Sciatic nerve (tissue), 2 donors: ENCODE data around the gene JDP2. TPM values are rescaled to one million over a fixed set of nuclear protein-coding genes. Genes with fewer than 3 reads are reported as not detected.

Experiments
- ATAC-seq: fragments of 200-7000 bp; cut with Tn5 transposase; one replicate; pipeline ENCODE4 v1.9.1; 2020; ENCODE audit warnings: mild to moderate bottlenecking, moderate library complexity
- DNase-seq: peaks from one replicate; pipeline ENCODE4 v3.0.0-alpha.2; 2020; ENCODE audit warnings: low spot score
- intact Hi-C: fragments of 100-400 bp; cut with DNase I; formaldehyde crosslinking; loops from one replicate; pipeline ENCODE4 v1.14.2; 2022
- total RNA-seq: library from RNA; stranded (reverse); fragmentation: NEBNext Ultra II Directional; extraction: Animal tissue kit (Norgen Biotek cat#: 25700); gene quantifications from one replicate; pipeline ENCODE4 v1.2.1, GENCODE V29; 2021
- donor health status: DM: no; HTN: no; CAD: no.
- donor health status: DM: no; HTN: no; CAD: no.

The JDP2 gene
- total RNA-seq, 1 donor from 2014 or later = 59.7 TPM

DNA sequence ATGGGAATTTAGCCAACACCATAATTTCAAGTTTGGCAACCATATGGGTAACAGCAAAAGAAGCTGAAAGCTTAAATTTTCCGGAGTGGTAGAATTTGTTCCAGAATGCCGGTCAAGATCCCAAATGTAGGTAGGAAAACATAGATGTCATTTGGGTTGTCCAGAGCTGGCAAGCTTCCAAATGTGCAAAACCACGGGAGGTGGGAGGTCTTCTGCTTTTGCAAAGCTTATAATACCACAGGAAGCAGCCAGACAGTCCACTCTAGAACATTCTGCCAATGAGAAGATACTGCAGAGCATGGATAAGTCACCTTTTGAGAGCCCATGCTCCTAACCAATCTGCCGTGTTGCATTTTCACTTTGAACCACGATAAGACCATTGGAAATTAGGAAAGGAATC is 68.1 kb downstream of the JDP2 start:
- intact Hi-C loops = no loop called here
- ATAC-seq = no peak
- no peak for DNase-seq

DNA sequence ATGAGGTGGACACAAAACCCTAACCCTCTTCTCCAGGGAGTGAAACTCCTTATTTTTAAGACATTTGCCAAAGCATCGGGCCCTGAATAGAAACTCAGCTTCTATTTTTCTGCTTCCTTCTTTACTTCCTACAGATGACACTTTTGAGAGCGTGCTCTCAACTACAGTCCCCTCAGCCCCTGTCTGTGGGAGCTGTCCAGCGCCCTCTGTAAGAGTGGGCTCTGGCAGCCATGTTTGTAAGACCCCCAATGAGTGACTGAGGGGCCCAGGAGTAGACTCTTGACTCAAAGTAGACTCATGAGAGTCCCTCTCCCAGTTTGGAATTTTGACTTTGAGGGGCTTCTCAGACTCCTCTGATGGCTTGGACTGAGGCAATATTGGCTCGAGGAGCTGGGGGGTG is 68.9 kb downstream of the JDP2 start:
- intact Hi-C loops = no loop called here
- DNase-seq (no peak), ATAC-seq (peak; percentile 18)

DNA sequence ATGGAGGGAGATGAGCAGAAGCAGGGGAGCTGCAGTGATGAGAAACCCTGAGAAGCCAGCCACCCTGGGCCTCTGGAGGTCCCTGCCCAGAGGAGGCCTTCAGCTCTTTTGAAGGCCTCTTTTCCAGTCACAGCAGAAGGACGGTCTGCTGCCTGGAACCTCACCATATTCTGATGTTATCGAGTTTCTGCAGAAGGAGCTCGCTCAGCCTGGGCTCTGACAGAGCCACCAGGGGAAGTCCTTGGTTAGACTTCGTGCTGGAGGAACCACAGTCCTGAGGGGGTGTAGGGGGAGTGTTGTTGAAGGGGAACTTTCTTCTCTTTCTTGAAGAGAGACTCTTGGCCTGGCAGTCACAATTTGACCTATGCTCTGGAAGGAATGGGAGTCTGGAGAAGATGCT is 69.4 kb downstream of the JDP2 start:
- intact Hi-C loops = no loop called here
- peak; percentile 40 for ATAC-seq
- no peak for DNase-seq

DNA sequence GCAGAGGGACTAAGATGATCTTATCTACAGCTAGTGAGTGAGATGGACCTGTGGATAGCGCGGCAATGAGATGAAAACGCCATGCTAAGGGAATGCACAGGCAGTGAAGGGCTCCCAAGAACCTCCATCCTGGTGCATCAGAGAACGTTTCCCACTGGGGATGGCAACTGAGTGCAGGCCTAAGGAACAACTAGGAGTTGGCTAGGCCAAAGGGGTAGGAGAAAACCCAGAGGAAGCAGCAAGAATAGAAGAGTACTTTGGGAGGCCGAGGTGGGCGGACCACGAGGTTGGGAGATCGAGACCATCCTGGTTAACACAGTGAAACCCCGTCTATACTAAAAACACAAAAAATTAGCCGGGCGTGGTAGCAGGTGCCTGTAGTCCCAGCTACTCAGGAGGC is 69.9 kb downstream of the JDP2 start:
- DNase-seq (no peak), ATAC-seq (no peak)
- intact Hi-C loops = no loop called here

DNA sequence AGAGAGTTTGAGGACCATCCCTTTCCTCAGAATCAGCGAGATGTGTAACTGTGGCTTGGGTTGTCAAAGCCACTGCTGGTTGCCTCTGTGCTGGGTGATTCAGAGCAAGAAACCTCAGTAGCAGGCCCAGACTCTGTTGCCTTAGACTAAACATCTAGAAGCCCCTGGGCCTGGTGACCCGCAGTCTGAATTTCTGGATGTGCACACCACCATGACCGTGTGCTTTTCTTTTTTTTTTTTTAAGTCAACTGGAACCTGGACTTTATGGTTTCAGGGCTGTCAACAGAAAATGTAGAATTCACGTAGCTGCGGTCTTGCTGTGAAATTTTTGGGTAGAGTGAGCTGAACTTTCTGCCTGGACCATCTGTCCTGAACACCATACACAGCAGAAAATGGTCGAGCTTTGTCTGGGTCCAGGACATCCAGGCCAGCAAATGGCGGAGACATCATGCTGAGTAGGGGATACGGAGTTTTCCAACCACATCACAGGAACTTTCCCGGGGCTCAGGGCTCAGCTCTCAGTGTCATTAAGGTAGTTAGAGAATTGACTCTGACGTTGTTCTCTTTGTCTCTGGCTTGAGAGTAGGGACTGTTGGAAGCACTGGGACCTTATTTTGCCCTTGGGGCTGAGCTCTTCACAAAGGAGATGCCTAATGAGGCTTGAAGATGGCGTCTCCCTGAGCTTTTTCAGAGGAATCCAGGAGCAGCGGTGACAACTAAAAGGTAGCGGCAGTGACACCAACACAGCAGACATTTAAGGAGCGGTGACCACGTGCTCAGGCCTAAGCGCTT is 71.5 kb downstream of the JDP2 start:
- no peak for DNase-seq

DNA sequence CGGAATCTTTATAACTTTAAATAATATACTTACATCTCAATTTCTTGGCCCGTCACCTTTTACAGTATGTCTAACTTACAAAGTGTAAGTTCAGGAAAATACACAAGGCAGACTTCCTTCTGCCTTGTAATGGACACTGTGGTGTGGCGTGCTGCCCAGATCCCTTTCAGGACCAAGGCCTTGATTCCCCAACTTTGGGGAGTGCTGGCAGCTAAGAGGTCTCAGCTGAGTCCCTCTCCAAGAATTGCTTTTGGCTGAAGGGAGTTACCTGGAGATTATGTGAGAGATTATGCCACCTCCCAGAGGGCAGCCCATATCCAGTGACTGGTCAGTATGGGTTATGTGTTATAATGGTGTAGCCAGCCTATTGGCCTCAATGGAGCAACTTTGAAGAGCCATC is 73.3 kb downstream of the JDP2 start:
- intact Hi-C loops = no loop called here
- no peak for DNase-seq
- ATAC-seq = no peak

More for the DNA sequence above, 71.5 kb downstream of the JDP2 start:
- intact Hi-C loops = no loop called here
- ATAC-seq = no peak

DNA sequence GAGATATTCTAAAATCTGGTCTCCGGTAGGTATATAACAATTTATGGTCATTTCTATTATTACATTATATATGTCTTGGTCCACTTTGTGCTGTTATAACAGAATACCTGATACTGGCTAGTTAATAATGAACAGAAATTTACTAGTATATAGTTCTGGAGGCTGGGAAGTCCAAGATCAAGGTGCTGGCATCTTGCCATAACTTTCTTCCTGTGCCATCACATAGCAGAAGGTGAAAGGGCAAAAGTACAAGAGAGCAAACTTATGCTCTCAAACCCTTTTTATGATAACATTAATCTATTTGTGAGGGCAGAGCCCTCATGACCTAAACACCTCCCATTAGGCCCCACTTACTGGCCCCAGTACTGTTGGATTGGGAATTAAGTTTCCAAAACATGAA is 76.6 kb downstream of the JDP2 start:
- no peak for DNase-seq
- intact Hi-C loops = no loop called here
- ATAC-seq = no peak

DNA sequence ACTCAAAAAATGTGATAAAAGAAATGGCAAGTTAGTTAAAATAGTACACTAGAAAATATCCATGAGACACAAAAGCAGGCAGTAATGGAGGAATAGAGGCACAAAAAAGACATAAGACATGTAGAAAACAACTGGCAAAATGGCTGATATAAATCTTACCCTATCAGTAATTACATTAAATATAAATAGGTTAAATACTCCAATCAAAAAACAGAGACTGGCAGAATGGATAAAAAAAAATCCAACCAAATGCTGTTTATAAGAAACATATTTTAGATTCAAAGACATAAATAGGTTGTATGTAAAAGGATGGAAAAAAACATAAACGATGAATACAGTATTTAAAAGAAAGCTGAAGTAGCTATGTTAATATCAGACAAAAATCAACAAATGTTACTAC is 79.1 kb downstream of the JDP2 start:
- ATAC-seq = no peak
- intact Hi-C loops = no loop called here

DNA sequence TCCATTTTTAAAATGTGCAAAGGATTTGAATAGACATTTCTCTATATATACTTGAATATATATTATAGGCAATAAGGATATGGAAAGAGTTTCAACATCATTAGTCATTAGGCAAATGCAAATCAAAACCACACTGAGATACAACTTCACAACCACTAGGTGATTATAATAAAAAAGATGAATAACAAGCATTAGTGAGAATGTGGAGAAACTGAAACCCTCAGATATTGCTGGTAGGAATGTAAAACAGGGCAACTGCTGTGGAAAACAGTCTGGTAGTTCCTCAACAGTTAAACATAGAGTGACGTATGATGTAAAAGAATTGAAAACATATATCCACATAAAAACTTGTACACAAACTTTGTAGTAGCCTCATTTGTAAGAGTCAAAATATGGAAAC is 82.7 kb downstream of the JDP2 start:
- DNase-seq (no peak), ATAC-seq (no peak)
- intact Hi-C loops = no loop called here

More for the DNA sequence above, 79.1 kb downstream of the JDP2 start:
- no peak for DNase-seq

DNA sequence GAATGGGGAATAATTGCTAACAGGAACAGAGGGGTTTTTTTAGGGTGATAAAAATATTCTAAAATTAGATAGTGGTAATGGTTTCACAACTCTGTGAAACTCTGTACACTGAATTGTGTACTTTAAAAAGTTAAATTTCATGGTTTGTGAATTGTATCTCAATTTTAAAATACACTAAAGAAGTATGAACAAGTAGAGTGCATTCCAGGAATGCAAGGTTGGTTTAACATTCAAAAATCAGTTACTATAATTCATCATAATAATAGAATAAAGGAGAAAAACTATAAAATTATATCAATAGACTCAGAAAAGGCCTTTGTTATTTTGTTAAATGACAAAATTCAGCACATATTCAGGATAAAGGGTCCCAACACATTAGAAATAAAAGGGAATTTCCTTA is 83.4 kb downstream of the JDP2 start:
- no peak for ATAC-seq
- DNase-seq = no peak
- intact Hi-C loops = no loop called here

DNA sequence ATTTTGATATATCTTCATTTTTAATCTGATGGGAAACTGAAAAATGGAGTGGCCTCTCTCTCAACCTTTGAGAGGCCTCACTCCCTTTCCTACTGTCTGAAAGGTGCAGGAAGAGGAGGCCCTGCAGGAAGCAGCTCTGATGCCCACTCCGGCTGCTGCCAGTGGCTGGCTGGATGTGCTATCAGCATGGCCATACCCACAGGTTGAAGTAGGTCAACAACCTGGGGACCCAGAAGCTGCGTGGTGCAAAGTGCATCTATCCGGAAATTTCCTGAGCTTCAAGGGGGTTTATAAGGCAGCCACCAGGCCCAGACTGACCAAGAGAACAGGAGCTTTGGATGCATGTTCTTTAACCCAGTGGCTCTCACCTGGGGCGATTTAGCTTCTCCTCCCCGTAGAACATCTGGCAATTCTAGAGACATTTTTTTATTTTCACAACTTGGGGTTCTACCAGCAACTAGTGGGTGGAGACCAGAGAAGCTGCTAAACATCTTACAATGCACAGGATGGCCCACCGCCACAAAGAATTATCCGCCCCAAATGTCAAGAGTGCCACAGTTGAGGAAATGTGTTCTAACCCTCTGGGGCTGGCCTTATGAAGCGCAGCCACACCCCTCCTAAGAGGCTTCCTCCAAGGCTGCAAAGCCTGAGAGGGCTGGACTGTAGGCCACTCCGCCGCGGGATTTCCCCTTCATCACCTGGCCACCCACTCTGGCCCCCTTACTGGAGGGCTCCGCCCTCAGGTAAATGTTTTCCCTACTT is 86.3 kb downstream of the JDP2 start:
- ATAC-seq (no peak), DNase-seq (no peak)
- intact Hi-C loops = no loop called here

DNA sequence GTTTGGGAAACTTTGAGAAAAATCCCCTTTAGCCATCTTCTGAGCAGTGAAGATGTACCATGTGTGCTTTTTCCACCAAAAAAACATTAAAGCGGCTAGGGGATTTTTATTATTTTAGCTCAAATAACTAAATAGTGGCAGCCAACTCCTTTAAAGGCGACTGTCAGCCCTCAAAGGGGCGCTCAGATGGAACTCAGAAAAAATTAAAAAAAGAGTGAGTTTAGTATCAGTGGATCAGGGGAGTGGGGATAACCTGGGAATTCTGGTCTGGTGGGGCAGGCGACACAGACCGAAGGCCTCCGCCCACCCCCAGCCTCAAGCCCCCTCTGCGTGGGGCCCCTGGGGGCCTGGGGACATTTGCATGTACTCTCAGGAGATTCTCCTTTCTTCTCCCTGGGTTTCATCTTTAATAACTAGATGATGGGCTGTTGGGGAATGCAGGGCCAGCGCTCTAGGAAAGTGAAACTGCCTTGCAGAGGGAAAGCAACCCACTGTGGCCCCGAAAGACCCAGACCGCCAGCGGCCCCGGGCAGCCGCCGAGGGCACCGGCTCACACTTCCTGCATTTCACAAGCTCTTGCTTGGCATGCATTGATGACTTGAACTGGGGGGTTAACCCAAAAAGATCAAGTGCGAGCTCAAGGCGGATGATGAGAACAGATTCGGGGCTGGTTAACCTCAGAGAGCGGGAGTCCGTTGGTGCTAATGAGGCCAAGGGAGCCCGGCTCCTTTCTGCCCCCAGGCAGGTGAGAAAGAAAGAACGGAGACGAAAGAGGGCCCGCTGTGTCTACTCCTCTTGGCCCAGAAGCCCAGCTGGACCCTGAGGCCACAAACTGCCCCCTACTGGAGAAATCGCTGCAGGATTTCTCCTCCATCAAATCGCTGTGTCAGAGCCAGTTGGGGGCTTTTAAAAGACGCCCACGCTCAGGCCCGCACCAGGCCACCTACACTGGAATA is 87.1 kb downstream of the JDP2 start:
- no peak for DNase-seq
- ATAC-seq = peak; percentile 77
- intact Hi-C loops = no loop called here

DNA sequence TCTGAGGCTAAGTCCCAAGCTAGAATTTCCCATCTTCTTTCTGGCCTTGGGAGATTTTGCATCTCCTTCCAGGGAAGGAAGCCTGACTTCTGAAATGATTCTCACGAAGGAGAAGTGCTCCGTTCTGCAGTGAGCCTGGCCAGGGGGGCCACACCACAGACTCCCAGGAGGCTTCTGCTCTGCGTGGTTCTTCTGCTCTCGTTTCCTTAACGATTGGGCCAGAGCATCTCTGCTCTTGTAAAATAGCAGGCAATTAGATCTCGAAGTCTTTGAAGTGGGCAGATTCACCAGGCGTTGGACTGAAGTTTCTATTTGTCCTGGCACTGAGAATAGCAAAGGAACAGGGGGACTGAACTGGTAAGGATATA is 87.8 kb downstream of the JDP2 start:
- intact Hi-C loops = no loop called here
- DNase-seq (no peak), ATAC-seq (peak; percentile 71)

DNA sequence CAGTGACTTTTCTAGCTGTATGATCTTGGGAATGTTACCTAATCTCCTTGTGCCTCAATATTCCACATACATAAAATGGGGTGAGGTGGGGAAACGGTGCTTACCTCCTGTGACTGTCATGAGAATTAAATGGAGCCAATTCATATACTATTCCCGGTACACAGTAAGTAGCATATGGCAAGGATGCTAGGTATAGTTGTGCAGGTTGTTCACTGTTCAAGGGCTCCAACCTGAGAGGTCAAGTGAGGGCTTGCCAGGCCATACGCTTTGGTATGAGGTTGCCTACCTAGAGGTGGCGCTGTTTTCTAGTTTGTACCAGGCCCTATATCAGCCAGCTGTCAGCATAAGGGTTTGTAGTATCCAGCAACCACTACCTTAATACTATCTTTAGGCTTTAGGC is 90.8 kb downstream of the JDP2 start:
- DNase-seq (no peak), ATAC-seq (no peak)
- intact Hi-C loops = no loop called here

DNA sequence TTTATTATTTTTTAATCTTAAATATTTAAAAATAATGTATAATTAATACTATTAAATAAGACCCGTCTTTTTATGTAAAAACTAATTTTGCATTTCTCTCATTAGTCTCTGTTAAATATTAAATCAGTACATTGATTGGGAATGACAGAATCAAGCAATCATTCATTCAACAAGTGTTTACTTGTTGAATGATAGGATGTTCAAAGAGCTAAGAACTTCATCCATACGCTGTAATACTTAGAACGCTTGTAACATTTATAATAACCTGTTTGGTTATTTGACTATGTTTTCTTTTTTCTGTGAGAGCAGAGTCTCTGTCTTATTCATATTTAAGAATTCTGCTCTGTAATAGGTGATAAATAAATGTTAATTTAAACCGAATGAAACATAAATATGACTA is 91.6 kb downstream of the JDP2 start:
- no peak for ATAC-seq
- intact Hi-C loops = no loop called here

DNA sequence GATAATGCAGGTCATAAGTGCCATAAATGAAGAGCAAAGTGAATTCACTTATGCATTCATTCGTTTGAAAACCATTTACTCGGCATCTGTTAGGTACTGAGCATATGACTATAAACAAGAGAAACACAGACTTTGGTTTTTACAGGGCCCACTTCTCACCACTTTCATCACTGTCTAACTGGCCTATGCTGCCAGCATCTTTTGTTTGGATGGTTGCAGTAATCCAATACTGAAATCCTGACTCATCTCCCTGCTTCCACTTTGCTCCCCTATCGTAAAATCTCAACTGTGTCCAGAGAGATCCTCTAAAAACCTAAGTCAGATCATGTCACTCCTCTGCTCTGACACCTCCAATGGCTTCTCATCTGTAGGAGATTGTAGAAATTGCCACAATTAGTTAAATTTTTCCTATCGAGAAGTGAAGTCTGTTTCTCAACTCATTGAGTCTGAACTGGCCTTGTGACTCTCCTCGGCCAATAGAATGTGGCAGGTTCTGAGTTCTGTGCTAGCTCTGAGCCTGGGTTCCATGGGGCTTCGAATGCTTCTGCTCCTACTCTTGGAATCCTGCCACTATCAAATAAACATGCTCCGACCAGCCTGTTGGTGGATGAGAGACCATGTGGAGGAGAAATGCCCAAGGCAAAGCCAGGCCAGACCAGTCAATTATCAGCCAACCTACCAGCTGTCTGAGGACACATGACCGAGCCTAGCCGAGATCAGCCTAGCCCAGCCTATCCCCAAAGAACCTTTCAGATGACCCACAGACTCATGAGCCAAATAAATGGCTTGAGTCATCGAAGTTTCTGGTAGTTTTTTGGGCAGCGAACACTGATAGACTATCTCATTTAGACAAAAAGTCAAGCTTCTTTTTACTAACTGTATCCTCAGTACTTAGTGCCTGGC is 92.3 kb downstream of the JDP2 start:
- no peak for ATAC-seq
- DNase-seq = no peak
- intact Hi-C loops = no loop called here

More for the DNA sequence above, 91.6 kb downstream of the JDP2 start:
- DNase-seq = no peak

DNA sequence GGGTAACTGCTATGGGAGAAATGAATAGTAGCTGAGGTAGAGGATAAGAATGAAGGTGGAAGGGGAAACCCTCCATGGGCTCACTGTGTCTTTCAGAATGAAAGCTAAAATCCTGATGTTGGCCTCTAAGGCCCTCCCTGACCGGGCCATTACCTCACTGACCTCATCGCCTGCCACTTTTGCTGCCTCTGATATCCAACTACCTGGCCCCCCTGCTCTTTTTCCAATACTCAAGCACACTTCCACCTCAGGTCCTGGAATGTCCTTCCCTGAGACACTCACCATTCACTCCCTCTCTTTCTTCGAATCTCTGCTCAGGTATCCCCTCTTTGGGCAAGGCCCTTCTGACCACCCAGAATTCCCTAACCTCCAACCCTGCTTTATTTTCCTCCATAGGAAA is 93.0 kb downstream of the JDP2 start:
- intact Hi-C loops = no loop called here
- DNase-seq = no peak
- ATAC-seq = no peak

DNA sequence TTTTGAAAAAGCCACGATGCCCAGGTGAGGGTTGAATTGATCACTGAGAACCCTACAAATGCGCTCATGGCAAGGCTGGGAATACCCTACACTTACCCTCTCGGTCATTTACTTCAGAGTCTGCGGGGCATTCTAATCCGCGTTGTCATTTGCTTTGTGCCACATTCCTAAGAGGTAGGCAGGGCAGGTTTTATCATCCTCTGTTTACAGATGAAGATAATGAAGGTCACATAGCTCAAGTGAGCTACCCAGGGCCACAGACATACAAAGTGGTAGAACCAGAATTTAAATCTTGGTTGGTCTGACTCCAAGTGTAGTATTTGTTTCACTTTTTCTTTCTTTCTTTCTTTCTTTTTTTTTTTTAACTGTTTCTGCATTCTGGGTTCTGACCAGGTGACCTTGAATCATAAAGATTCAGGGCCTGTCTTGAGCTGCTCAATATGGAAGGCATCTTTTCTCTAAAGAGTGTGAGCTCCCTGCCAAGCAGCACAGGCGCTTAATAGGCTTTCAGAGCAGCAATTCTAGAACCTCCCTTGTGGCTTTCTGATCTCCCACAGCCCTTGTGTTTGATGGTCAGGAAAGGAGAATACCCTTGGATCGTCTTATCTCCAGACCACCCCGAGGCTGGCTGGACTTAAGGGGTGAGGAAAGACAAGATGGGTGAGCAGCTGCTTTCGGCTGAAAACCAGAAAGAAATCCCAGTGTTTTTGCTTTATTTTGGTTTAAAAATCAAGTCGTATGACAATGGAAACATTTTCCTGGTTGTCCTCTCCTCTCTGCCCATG is 93.8 kb downstream of the JDP2 start:
- DNase-seq (no peak), ATAC-seq (no peak)
- intact Hi-C loops = no loop called here
